IMR-90 (cell line): ENCODE measurements around the gene MTA2. TPM values are rescaled to one million over a fixed set of nuclear protein-coding genes. Genes with fewer than 3 reads are reported as not detected.

Source experiments
- ATAC-seq: fragments of 200-7000 bp; cut with Tn5 transposase; 2 replicates; pipeline ENCODE4 v1.9.1; 2020; ENCODE audit warnings: low read depth, mild to moderate bottlenecking, moderate library complexity
- BruUV-seq: library from RNA; stranded (reverse); fragments of 400-500 nt; replicated peaks from 2 replicates; lab custom pipeline; 2021; lab: Mats Ljungman, UMichigan
- CTCF ChIA-PET: fragments of 300-600 bp; formaldehyde crosslinking; extraction: SDS; loops from one replicate; lab custom pipeline; 2021; ENCODE audit warnings: antibody characterized with exemption; lab: Yijun Ruan, JAX
- POLR2A ChIA-PET: fragments of 300-600 bp; sonication (Branson Sonifier 250); formaldehyde crosslinking; loops from one replicate; lab custom pipeline; 2022; ENCODE audit warnings: antibody characterized with exemption; ENCODE audit not compliant: unreplicated experiment; lab: Charles Lee
- DNase-seq: peaks from one replicate; pipeline ENCODE4 v3.0.0; 2013
- H2AFZ ChIP-seq: replicated peaks from 2 replicates; pipeline ENCODE3; 2013; ENCODE audit warnings: low read length, mild to moderate bottlenecking; ENCODE audit not compliant: poor library complexity
- H2AK5ac ChIP-seq: 2 replicates; pipeline ENCODE4 v1.6.1; 2013; ENCODE audit warnings: low read depth, low read length, inconsistent platforms
- H2AK9ac ChIP-seq: replicated peaks from 2 replicates; pipeline ENCODE3; 2013; ENCODE audit warnings: mild to moderate bottlenecking, low read depth, low read length, moderate library complexity; ENCODE audit not compliant: poor library complexity
- H2BK120ac ChIP-seq: 2 replicates; pipeline ENCODE4 v1.6.1; 2013; ENCODE audit warnings: low read depth, low read length, inconsistent platforms
- H2BK15ac ChIP-seq: 3 replicates; pipeline ENCODE4 v1.6.1; 2013; ENCODE audit warnings: low read depth, low read length, inconsistent platforms
- H2BK20ac ChIP-seq: 2 replicates; pipeline ENCODE4 v1.6.1; 2013; ENCODE audit warnings: low read depth, mild to moderate bottlenecking, inconsistent platforms, low read length, moderate library complexity
- H2BK5ac ChIP-seq: 2 replicates; pipeline ENCODE4 v1.6.1; 2013; ENCODE audit warnings: mild to moderate bottlenecking, low read depth, low read length, inconsistent platforms; ENCODE audit not compliant: poor library complexity, severe bottlenecking
- H3K14ac ChIP-seq: replicated peaks from 2 replicates; pipeline ENCODE4 v1.6.1; 2013; ENCODE audit warnings: low read depth, low read length, inconsistent platforms
- H3K18ac ChIP-seq: 2 replicates; pipeline ENCODE4 v1.6.1; 2013; ENCODE audit warnings: low read depth, low read length, control low read depth
- H3K23ac ChIP-seq: 2 replicates; pipeline ENCODE4 v1.6.1; 2013; ENCODE audit warnings: low read depth, low read length, inconsistent platforms
- H3K27ac ChIP-seq: 2 replicates; pipeline ENCODE4 v1.5.1; 2013; ENCODE audit warnings: mild to moderate bottlenecking, control low read depth, low read length; ENCODE audit not compliant: insufficient read depth
- H3K27me3 ChIP-seq: 2 replicates; pipeline ENCODE4 v1.6.1; 2013; ENCODE audit warnings: low read length; ENCODE audit not compliant: control insufficient read depth, insufficient read depth
- H3K36me3 ChIP-seq: 2 replicates; pipeline ENCODE4 v1.6.1; 2013; ENCODE audit warnings: low read length, mixed read lengths; ENCODE audit not compliant: control insufficient read depth, insufficient read depth
- H3K4ac ChIP-seq: 2 replicates; pipeline ENCODE4 v1.6.1; 2013; ENCODE audit warnings: low read depth, low read length, inconsistent platforms
- H3K4me1 ChIP-seq: 2 replicates; pipeline ENCODE4 v1.6.1; 2013; ENCODE audit warnings: low read length, mixed read lengths; ENCODE audit not compliant: control insufficient read depth, insufficient read depth
- H3K4me2 ChIP-seq: 2 replicates; pipeline ENCODE4 v1.6.1; 2013; ENCODE audit warnings: low read depth, mild to moderate bottlenecking, control low read depth, low read length, moderate library complexity
- H3K4me3 ChIP-seq: 2 replicates; pipeline ENCODE4 v1.5.1; 2013; ENCODE audit warnings: low read depth, mild to moderate bottlenecking, control low read depth, low read length, moderate library complexity; ENCODE audit not compliant: insufficient read depth
- H3K56ac ChIP-seq: 2 replicates; pipeline ENCODE4 v1.6.1; 2013; ENCODE audit warnings: low read length, inconsistent platforms; ENCODE audit not compliant: insufficient read depth; ENCODE audit errors: extremely low read depth
- H3K79me1 ChIP-seq, 2 experiments: 2 replicates each; pipeline ENCODE4 v1.6.1; 2013; ENCODE audit warnings: low read length in 2 of 2, inconsistent platforms in 1 of 2, low read depth in 1 of 2
- H3K9ac ChIP-seq: 2 replicates; pipeline ENCODE4 v1.6.1; 2013; ENCODE audit warnings: low read depth, low read length, control low read depth
- H3K9me1 ChIP-seq: 2 replicates; pipeline ENCODE4 v1.6.1; 2013; ENCODE audit warnings: low read length, inconsistent platforms; ENCODE audit not compliant: insufficient read depth
- H3K9me3 ChIP-seq: 2 replicates; pipeline ENCODE4 v1.6.1; 2013; ENCODE audit warnings: low read length; ENCODE audit not compliant: control insufficient read depth, insufficient read depth
- H4K20me1 ChIP-seq: 2 replicates; pipeline ENCODE4 v1.6.1; 2013; ENCODE audit warnings: low read length, inconsistent platforms; ENCODE audit not compliant: insufficient read depth
- H4K5ac ChIP-seq: 2 replicates; pipeline ENCODE4 v1.6.1; 2013; ENCODE audit warnings: mild to moderate bottlenecking, low read depth, low read length, control low read depth
- H4K8ac ChIP-seq, 2 experiments: 2 replicates each; pipeline ENCODE4 v1.6.1; 2013; ENCODE audit warnings: low read depth in 2 of 2, low read length in 2 of 2, control low read depth in 1 of 2, inconsistent platforms in 1 of 2
- H4K91ac ChIP-seq: 2 replicates; pipeline ENCODE4 v1.6.1; 2013; ENCODE audit warnings: low read depth, low read length, inconsistent platforms; ENCODE audit not compliant: insufficient read depth
- BHLHE40 ChIP-seq: fragments of 150-350 bp; IDR thresholded peaks from 2 replicates; pipeline ENCODE4 v1.6.1; 2016; ENCODE audit warnings: mild to moderate bottlenecking, low read depth, low read length
- CEBPB ChIP-seq: IDR thresholded peaks from 2 replicates; pipeline ENCODE4 v1.6.1; 2012; ENCODE audit warnings: low read depth, low read length, improper control_type of control experiment
- CHD1 ChIP-seq: IDR thresholded peaks from 2 replicates; pipeline ENCODE4 v1.6.1; 2012; ENCODE audit warnings: low read depth, low read length, improper control_type of control experiment
- FOS ChIP-seq: fragments of 150-350 bp; IDR thresholded peaks from 2 replicates; pipeline ENCODE4 v1.6.1; 2016; ENCODE audit warnings: low read depth, low read length
- MAFK ChIP-seq: IDR thresholded peaks from 2 replicates; pipeline ENCODE4 v1.6.1; 2012; ENCODE audit warnings: low read depth, low read length, improper control_type of control experiment
- MAZ ChIP-seq: IDR thresholded peaks from 2 replicates; pipeline ENCODE4 v1.6.1; 2012; ENCODE audit warnings: low read depth, mild to moderate bottlenecking, low read length, improper control_type of control experiment, moderate library complexity, borderline replicate concordance
- MXI1 ChIP-seq: IDR thresholded peaks from 2 replicates; pipeline ENCODE4 v1.6.1; 2012; ENCODE audit warnings: low read depth, mild to moderate bottlenecking, low read length, moderate library complexity, borderline replicate concordance
- NFE2L2 ChIP-seq: fragments of 150-350 bp; IDR thresholded peaks from 2 replicates; pipeline ENCODE4 v1.6.1; 2016; ENCODE audit warnings: low read depth, mild to moderate bottlenecking, low read length
- POLR2A ChIP-seq: IDR thresholded peaks from 2 replicates; pipeline ENCODE4 v1.6.1; 2012; ENCODE audit warnings: mild to moderate bottlenecking, low read depth, low read length
- RAD21 ChIP-seq: IDR thresholded peaks from 2 replicates; pipeline ENCODE4 v1.6.1; 2012; ENCODE audit warnings: low read length, improper control_type of control experiment
- RCOR1 ChIP-seq: IDR thresholded peaks from 2 replicates; pipeline ENCODE4 v1.6.1; 2012; ENCODE audit warnings: mild to moderate bottlenecking, low read length, improper control_type of control experiment; ENCODE audit not compliant: insufficient replicate concordance
- RFX5 ChIP-seq: IDR thresholded peaks from 2 replicates; pipeline ENCODE4 v1.8.0; 2012; ENCODE audit warnings: low read depth, mild to moderate bottlenecking, low read length, moderate library complexity
- SMC3 ChIP-seq: fragments of 150-350 bp; IDR thresholded peaks from 2 replicates; pipeline ENCODE4 v1.6.1; 2016; ENCODE audit warnings: low read depth, mild to moderate bottlenecking, antibody characterized with exemption, low read length, moderate library complexity
- WGBS, 2 experiments: methylation state at CpG; one replicate each; pipeline versions ENCODE4 v1.1.5 to v1.1.7; 2013; ENCODE audit warnings: missing lambda C conversion rate in 2 of 2; ENCODE audit not compliant: insufficient read length in 1 of 2; ENCODE audit errors: extremely low coverage in 2 of 2; 5-methylcytosine and 5-hydroxymethylcytosine counted together
- dilution Hi-C: fragments of 300-500 bp; cut with HindIII; formaldehyde crosslinking; loops from one replicate; pipeline ENCODE4 v1.14.3; 2018; ENCODE audit warnings: low sequenced_read_pairs; ENCODE audit not compliant: unreplicated experiment
- in situ Hi-C: fragments of 300-500 bp; cut with MboI; formaldehyde crosslinking; loops from 3 replicates; pipeline ENCODE4 v1.14.3; 2019; ENCODE audit warnings: low sequenced_read_pairs, inconsistent platforms, mixed read lengths
- intact Hi-C: fragments of 100-400 bp; cut with micrococcal nuclease; formaldehyde crosslinking; loops from 2 replicates; pipeline ENCODE4 v1.10.0; 2022
- polyA plus RNA-seq, 3 experiments: library from polyadenylated mRNA; depleted of rRNA; stranded (reverse); fragments of >200 nt; gene quantifications; 2 replicates each; pipeline ENCODE4 v1.2.3, GENCODE V29; 2012; ENCODE audit warnings: low replicate concordance in 1 of 3
- total RNA-seq: library from RNA; depleted of rRNA; stranded (reverse); fragments of >200 nt; gene quantifications from 2 replicates; pipeline ENCODE4 v1.2.3, GENCODE V29; 2012
- TF ChIP-seq, protein P1 (sequence below): fragments of 150-350 bp; IDR thresholded peaks from 2 replicates; pipeline ENCODE4 v1.6.1; 2017; ENCODE audit warnings: mild to moderate bottlenecking, antibody characterized with exemption, low read length, low read depth
- TF ChIP-seq, protein P2 (sequence below): fragments of 150-350 bp; IDR thresholded peaks from 2 replicates; pipeline ENCODE4 v1.6.1; 2016; ENCODE audit warnings: low read depth, mild to moderate bottlenecking, low read length, moderate library complexity, borderline replicate concordance
- TF ChIP-seq, protein P3 (sequence below): conservative IDR thresholded peaks from 2 replicates; pipeline ENCODE4 v1.5.1; 2012; ENCODE audit warnings: mild to moderate bottlenecking, low read depth, low read length, improper control_type of control experiment

Gene MTA2
- total and polyA plus RNA-seq, 2 of the 4 experiments (the other 2 are of a cell fraction): 34.8 to 136 TPM

DNA sequence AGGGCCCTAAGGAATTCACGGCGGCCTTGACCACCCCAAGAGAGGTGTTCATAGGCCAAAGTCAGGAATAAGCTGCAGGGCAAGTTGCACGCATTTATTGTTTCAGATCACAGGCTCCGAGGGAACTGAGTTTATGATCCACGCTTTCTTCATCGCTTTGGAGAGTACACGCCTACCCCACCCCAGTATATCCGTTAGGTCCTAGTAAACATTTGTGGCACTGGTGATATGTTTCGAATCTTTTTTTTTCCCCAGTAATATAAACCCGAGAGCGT is 43.9 kb upstream of the MTA2 start:
- Histone ChIP-seq H4K20me1 (peaks cover 17% of the 10 kb centered on the region), H4K5ac (peak overlapping the region; percentile 1; the same call in 1 of the 2 replicates), H3K18ac (no peak overlapping the region; the same call in 1 of the 2 replicates), H3K36me3 (peaks cover 39% of the 10 kb centered on the region), H2BK5ac (peak overlapping the region; percentile 62), H2AFZ (peak overlapping the region; percentile 69), H3K27ac (peak overlapping the region; percentile 86), H3K14ac (peak overlapping the region; percentile 97), H3K4me2 (peak overlapping the region; percentile 95), H2AK5ac (peak overlapping the region; percentile 96), H2BK120ac (peak overlapping the region; percentile 68), H4K8ac (peak overlapping the region; percentile 32 to 76), H3K4ac (peak overlapping the region; percentile 93), H3K9me1 (peaks cover 7% of the 10 kb centered on the region; the same call in 1 of the 2 replicates), H2BK20ac (no peak overlapping the region), H3K27me3 (no peaks in the 10 kb centered on the region), H3K23ac (peak overlapping the region; percentile 95), H4K91ac (peak overlapping the region; percentile 88), H3K4me3 (peak overlapping the region; percentile 72), H3K9ac (peak overlapping the region; percentile 99), H3K4me1 (peaks cover 6% of the 10 kb centered on the region; the same call in 1 of the 2 replicates), H3K56ac (peak overlapping the region; percentile 91), H3K79me1 (peaks cover 0 to 51% of the 10 kb centered on the region in 2 experiments; a peak in 3 of 4 replicates), H2AK9ac (peak overlapping the region; percentile 98), H3K9me3 (no peaks in the 10 kb centered on the region), H2BK15ac (no peak overlapping the region)
- BruUV-seq: no TSS peak
- no peak for DNase-seq
- in situ Hi-C loops (no loop called here), dilution Hi-C loops (no loop called here), intact Hi-C loops (no loop called here)
- WGBS, 2 experiments: 28% methylated on average over 4 of the region's 11 CpGs; no CpG with 5 or more reads in 1 of the 2 experiments
- CTCF ChIA-PET: no interaction called here
- POLR2A ChIA-PET: no interaction called here
- ATAC-seq: no peak; the same call in 1 of the 2 replicates
- TF ChIP-seq, protein P1, sequence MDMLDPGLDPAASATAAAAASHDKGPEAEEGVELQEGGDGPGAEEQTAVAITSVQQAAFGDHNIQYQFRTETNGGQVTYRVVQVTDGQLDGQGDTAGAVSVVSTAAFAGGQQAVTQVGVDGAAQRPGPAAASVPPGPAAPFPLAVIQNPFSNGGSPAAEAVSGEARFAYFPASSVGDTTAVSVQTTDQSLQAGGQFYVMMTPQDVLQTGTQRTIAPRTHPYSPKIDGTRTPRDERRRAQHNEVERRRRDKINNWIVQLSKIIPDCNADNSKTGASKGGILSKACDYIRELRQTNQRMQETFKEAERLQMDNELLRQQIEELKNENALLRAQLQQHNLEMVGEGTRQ: no peak
- TF ChIP-seq CEBPB (no peak), RCOR1 (no peak), FOS (no peak), SMC3 (no peak), NFE2L2 (no peak), MXI1 (no peak), MAFK (no peak), RAD21 (no peak), POLR2A (no peak), MAZ (no peak), CHD1 (no peak), RFX5 (no peak), BHLHE40 (no peak)
- TF ChIP-seq, protein P2, sequence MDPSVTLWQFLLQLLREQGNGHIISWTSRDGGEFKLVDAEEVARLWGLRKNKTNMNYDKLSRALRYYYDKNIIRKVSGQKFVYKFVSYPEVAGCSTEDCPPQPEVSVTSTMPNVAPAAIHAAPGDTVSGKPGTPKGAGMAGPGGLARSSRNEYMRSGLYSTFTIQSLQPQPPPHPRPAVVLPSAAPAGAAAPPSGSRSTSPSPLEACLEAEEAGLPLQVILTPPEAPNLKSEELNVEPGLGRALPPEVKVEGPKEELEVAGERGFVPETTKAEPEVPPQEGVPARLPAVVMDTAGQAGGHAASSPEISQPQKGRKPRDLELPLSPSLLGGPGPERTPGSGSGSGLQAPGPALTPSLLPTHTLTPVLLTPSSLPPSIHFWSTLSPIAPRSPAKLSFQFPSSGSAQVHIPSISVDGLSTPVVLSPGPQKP: no peak
- TF ChIP-seq, protein P3, sequence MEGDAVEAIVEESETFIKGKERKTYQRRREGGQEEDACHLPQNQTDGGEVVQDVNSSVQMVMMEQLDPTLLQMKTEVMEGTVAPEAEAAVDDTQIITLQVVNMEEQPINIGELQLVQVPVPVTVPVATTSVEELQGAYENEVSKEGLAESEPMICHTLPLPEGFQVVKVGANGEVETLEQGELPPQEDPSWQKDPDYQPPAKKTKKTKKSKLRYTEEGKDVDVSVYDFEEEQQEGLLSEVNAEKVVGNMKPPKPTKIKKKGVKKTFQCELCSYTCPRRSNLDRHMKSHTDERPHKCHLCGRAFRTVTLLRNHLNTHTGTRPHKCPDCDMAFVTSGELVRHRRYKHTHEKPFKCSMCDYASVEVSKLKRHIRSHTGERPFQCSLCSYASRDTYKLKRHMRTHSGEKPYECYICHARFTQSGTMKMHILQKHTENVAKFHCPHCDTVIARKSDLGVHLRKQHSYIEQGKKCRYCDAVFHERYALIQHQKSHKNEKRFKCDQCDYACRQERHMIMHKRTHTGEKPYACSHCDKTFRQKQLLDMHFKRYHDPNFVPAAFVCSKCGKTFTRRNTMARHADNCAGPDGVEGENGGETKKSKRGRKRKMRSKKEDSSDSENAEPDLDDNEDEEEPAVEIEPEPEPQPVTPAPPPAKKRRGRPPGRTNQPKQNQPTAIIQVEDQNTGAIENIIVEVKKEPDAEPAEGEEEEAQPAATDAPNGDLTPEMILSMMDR: no peak
